Activated B cell treated with CpG ODN at 0.5 μM for 24 hours (primary cell): ENCODE data around the gene NUP43. TPM values are rescaled to one million over a fixed set of nuclear protein-coding genes. Genes with fewer than 3 reads are reported as not detected.
"Not testable (repeated sequence)": the region's sequence is repeated elsewhere in the genome, so short reads cannot be mapped to it uniquely, and the experiment has no call there.

Experiments
- ATAC-seq: fragments of 200-7000 bp; cut with Tn5 transposase; one replicate; pipeline ENCODE4 v1.10.0; 2021; ENCODE audit warnings: low read depth, mild to moderate bottlenecking, moderate library complexity
- CTCF ChIA-PET: fragments of 350-600 bp; sonication (Branson Sonifier 250); formaldehyde crosslinking; loops from one replicate; lab custom pipeline; 2021; ENCODE audit warnings: antibody characterized with exemption; lab: Charles Lee
- POLR2A ChIA-PET: fragments of 350-600 bp; sonication (Branson Sonifier 250); formaldehyde crosslinking; loops from one replicate; lab custom pipeline; 2021; ENCODE audit warnings: antibody characterized with exemption; lab: Charles Lee
- DNase-seq: peaks from one replicate; pipeline ENCODE4 v3.0.0; 2022
- H3K27ac Mint-ChIP-seq: one replicate; pipeline ENCODE4 v1.8.0; 2020; ENCODE audit warnings: mixed read lengths
- H3K27me3 Mint-ChIP-seq: one replicate; pipeline ENCODE4 v1.8.0; 2021; ENCODE audit warnings: mixed read lengths
- H3K36me3 Mint-ChIP-seq: one replicate; pipeline ENCODE4 v1.8.0; 2021; ENCODE audit warnings: low read depth, mixed read lengths
- H3K4me1 Mint-ChIP-seq: one replicate; pipeline ENCODE4 v1.8.0; 2021; ENCODE audit warnings: mixed read lengths
- H3K4me3 Mint-ChIP-seq: one replicate; pipeline ENCODE4 v1.8.0; 2020; ENCODE audit warnings: mild to moderate bottlenecking, mixed read lengths
- H3K9me3 Mint-ChIP-seq: one replicate; pipeline ENCODE4 v1.8.0; 2020; ENCODE audit warnings: mixed read lengths
- intact Hi-C: fragments of 100-400 bp; cut with micrococcal nuclease; formaldehyde crosslinking; loops from one replicate; pipeline ENCODE4 v1.15.1; 2024
- total RNA-seq: library from RNA; stranded (reverse); gene quantifications from 2 replicates; pipeline ENCODE4 v1.2.3, GENCODE V29; 2022
- TF ChIP-seq, protein P1 (sequence below): fragments of 200-600 bp; IDR thresholded peaks from one replicate; pipeline ENCODE4 v1.8.0; 2022; ENCODE audit warnings: antibody characterized with exemption, mild to moderate bottlenecking

Gene NUP43
- total RNA-seq, 1 donor from 2014 or later = 50.4 TPM

DNA sequence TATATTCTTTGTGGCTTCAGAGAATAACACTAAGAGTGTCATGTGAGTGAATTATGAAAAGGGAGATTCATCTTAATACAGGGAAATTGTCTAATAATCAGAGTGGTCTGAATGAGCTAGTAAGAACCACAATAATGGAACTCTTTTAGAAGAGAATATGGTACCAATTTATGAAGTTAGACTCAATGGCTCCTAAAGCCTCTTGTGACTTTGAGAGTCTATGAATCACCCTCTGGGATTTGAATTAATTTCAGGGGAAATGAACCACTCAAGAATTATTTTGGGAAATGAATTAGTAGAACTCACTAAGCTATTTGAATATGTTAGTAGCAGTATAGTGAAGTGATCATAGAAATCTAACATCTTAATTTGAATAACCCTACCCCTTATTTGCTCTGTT, 17.5 kb upstream of the NUP43 start:
- Mint-ChIP-seq H3K27me3 (no peaks in the 10 kb centered on the region), H3K4me1 (peaks cover 22% of the 10 kb centered on the region), H3K9me3 (peaks cover 8% of the 10 kb centered on the region), H3K27ac (no peak overlapping the region), H3K4me3 (no peak overlapping the region), H3K36me3 (peaks cover 34% of the 10 kb centered on the region)
- ATAC-seq = no peak
- DNase-seq = no peak
- ChIA-PET CTCF (no interaction called here), POLR2A (interaction anchor here (0.7 to 1.2 kb wide), 2 partner anchors 14 to 45 kb away, joined by 3 read pairs; no protein-coding TSS in a partner anchor)
- TF ChIP-seq, protein P1, sequence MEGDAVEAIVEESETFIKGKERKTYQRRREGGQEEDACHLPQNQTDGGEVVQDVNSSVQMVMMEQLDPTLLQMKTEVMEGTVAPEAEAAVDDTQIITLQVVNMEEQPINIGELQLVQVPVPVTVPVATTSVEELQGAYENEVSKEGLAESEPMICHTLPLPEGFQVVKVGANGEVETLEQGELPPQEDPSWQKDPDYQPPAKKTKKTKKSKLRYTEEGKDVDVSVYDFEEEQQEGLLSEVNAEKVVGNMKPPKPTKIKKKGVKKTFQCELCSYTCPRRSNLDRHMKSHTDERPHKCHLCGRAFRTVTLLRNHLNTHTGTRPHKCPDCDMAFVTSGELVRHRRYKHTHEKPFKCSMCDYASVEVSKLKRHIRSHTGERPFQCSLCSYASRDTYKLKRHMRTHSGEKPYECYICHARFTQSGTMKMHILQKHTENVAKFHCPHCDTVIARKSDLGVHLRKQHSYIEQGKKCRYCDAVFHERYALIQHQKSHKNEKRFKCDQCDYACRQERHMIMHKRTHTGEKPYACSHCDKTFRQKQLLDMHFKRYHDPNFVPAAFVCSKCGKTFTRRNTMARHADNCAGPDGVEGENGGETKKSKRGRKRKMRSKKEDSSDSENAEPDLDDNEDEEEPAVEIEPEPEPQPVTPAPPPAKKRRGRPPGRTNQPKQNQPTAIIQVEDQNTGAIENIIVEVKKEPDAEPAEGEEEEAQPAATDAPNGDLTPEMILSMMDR = no peak
- intact Hi-C loops = no loop called here

GRCh38 chr6:149761438-149761837, 15.1 kb upstream of the NUP43 start:
- ChIA-PET CTCF (no interaction called here), POLR2A (interaction anchor here (0.6 kb wide), 1 partner anchor 57 kb away, joined by 3 read pairs; no protein-coding TSS in a partner anchor)
- peaks cover 24% of the 10 kb centered on the region for H3K36me3 Mint-ChIP-seq
- intact Hi-C loops = loop anchor here (1.0 kb wide), 1 partner anchor 12 kb away; the partner anchor contains the start of gene PCMT1
- H3K4me1 Mint-ChIP-seq = peaks cover 22% of the 10 kb centered on the region
- TF ChIP-seq, protein P1 = no peak
- no peak overlapping the region for H3K4me3 Mint-ChIP-seq
- peak overlapping the region; percentile 78 for H3K27ac Mint-ChIP-seq
- H3K9me3 Mint-ChIP-seq = peaks cover 5% of the 10 kb centered on the region
- DNase-seq = no peak
- H3K27me3 Mint-ChIP-seq = no peaks in the 10 kb centered on the region
- peak; percentile 96 for ATAC-seq

DNA sequence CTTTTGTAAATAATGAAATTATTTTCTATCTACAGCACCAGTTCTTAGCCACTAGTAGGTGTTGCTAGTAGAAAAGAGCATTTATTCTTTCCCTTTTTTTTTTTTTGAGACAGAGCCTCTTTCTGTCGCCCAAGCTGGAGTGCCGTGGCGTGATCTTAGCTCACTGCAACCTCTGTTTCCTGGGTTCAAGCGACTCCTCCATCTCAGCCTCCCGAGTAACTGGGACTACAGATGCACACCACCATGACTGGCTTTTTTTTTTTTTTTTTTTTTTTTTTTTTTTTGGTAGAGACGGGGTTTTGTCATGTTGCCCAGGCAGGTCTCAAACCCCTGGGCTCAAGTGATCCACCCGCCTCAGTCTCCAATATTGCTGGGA, 9.9 kb upstream of the NUP43 start:
- ChIA-PET CTCF (no interaction called here), POLR2A (no interaction called here)
- no peak overlapping the region for H3K27ac Mint-ChIP-seq
- no peak overlapping the region for H3K4me3 Mint-ChIP-seq
- DNase-seq (no peak), ATAC-seq (no peak)
- no peaks in the 10 kb centered on the region for H3K9me3 Mint-ChIP-seq
- peaks cover 17% of the 10 kb centered on the region for H3K36me3 Mint-ChIP-seq
- intact Hi-C loops = no loop called here
- peaks cover 13% of the 10 kb centered on the region for H3K4me1 Mint-ChIP-seq
- TF ChIP-seq, protein P1 = no peak
- H3K27me3 Mint-ChIP-seq = no peaks in the 10 kb centered on the region

GRCh38 chr6:149755300-149756260, 9.3 kb upstream of the NUP43 start:
- Mint-ChIP-seq H3K4me1 (peaks cover 13% of the 10 kb centered on the region), H3K36me3 (peaks cover 17% of the 10 kb centered on the region), H3K4me3 (no peak overlapping the region), H3K27ac (no peak overlapping the region), H3K27me3 (no peaks in the 10 kb centered on the region), H3K9me3 (no peaks in the 10 kb centered on the region)
- ChIA-PET CTCF (no interaction called here), POLR2A (no interaction called here)
- TF ChIP-seq, protein P1 = no peak
- DNase-seq = no peak
- peak; percentile 40 for ATAC-seq
- intact Hi-C loops = no loop called here

DNA sequence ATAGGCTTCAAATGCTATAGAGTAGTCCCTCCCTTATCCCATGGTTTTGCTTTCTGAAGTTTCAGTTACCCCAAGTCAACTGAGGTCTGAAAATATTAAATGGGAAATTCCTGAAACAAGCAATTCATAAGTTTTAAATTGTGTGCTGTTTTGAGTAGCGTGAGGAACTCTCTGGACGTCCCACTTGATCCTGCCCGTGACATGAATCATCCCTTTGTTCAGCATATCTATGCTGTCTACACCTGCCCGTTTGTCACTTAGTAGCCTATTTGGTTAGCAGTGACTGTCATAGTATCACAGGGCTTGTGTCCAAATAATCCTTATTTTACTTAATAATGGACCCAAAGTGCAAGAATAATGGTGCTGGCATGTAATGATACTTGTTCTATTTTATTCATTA, 8.2 kb upstream of the NUP43 start:
- Mint-ChIP-seq H3K36me3 (peaks cover 8% of the 10 kb centered on the region), H3K9me3 (no peaks in the 10 kb centered on the region), H3K27ac (no peak overlapping the region), H3K27me3 (no peaks in the 10 kb centered on the region), H3K4me1 (peaks cover 17% of the 10 kb centered on the region), H3K4me3 (no peak overlapping the region)
- TF ChIP-seq, protein P1 = no peak
- no peak for ATAC-seq
- intact Hi-C loops = no loop called here
- CTCF ChIA-PET = no interaction called here
- POLR2A ChIA-PET = interaction anchor here (2.6 kb wide), 1 partner anchor 37 kb away, joined by 10 read pairs; the partner anchor contains the start of gene LATS1
- no peak for DNase-seq

DNA sequence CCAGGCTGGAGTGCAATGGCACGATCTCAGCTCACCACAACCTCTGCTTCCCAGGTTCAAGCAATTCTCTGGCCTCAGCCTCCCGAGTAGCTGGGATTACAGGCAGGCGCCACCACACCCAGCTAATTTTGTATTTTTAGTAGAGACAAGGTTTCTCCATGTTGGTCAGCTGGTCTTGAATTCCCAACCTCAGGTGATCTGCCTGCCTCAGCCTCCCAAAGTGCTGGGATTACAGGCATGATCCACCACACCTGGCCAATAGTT, 7.0 kb upstream of the NUP43 start:
- ChIA-PET POLR2A (interaction anchor here (2.6 kb wide), 1 partner anchor 35 kb away, joined by 10 read pairs; the partner anchor contains the start of gene LATS1), CTCF (interaction anchor here (0.7 kb wide), 1 partner anchor 317 kb away, joined by 3 read pairs; no protein-coding TSS in a partner anchor)
- DNase-seq, H3K4me3 Mint-ChIP-seq, intact Hi-C loops, H3K36me3 Mint-ChIP-seq, H3K27me3 Mint-ChIP-seq, ATAC-seq, H3K9me3 Mint-ChIP-seq, H3K27ac Mint-ChIP-seq: not testable (repeated sequence)
- H3K4me1 Mint-ChIP-seq = peaks cover 20% of the 10 kb centered on the region
